ENCODE data around the gene RTF1. TPM values are rescaled to one million over a fixed set of nuclear protein-coding genes. Genes with fewer than 3 reads are reported as not detected.

RTF1 gene
- polyA plus RNA-seq, 1 experiment, result 40.8 TPM

DNA sequence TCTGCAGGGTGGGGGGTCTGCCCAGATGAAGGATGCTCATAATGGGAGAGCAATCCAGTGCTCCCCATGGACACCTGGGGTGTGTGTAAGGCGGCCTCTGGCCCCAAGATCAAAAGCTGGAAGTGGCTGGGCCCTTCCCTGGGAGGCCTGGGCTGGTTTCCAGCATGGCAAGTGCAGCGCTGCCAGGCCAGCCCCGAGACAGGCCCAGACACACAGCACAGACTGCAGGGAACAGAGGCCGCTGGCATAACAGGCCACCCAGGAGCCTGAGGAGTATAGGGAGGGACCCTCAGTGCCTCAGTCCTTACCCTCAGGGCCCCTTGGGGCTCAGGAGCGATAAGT, 86.7 kb downstream of the RTF1 start:
- no peak overlapping the region for H3K27ac ChIP-seq (ENCODE audit: low read depth, low read length)
- peaks cover 31% of the 10 kb centered on the region for H3K27me3 ChIP-seq (ENCODE audit: control insufficient read depth, insufficient read depth, low read length)
- CTCF ChIA-PET, result interaction anchor here (0.6 kb wide), 1 partner anchor 565 kb away, joined by 3 read pairs; no protein-coding TSS in a partner anchor
- POLR2A ChIA-PET, result no interaction called here
- DNase-seq (ENCODE audit: low read depth, low spot score), result no peak
- no peak overlapping the region for H3K4me3 ChIP-seq (ENCODE audit: low read depth, low read length)
- TF ChIP-seq, protein P1, sequence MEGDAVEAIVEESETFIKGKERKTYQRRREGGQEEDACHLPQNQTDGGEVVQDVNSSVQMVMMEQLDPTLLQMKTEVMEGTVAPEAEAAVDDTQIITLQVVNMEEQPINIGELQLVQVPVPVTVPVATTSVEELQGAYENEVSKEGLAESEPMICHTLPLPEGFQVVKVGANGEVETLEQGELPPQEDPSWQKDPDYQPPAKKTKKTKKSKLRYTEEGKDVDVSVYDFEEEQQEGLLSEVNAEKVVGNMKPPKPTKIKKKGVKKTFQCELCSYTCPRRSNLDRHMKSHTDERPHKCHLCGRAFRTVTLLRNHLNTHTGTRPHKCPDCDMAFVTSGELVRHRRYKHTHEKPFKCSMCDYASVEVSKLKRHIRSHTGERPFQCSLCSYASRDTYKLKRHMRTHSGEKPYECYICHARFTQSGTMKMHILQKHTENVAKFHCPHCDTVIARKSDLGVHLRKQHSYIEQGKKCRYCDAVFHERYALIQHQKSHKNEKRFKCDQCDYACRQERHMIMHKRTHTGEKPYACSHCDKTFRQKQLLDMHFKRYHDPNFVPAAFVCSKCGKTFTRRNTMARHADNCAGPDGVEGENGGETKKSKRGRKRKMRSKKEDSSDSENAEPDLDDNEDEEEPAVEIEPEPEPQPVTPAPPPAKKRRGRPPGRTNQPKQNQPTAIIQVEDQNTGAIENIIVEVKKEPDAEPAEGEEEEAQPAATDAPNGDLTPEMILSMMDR (IDR thresholded peaks at IDR 0.05; ENCODE audit: low read depth, low read length), result no peak
- peaks cover 6% of the 10 kb centered on the region; the same call in 1 of the 2 replicates for H3K9me3 ChIP-seq (ENCODE audit: control insufficient read depth, insufficient read depth, low read length)

DNA sequence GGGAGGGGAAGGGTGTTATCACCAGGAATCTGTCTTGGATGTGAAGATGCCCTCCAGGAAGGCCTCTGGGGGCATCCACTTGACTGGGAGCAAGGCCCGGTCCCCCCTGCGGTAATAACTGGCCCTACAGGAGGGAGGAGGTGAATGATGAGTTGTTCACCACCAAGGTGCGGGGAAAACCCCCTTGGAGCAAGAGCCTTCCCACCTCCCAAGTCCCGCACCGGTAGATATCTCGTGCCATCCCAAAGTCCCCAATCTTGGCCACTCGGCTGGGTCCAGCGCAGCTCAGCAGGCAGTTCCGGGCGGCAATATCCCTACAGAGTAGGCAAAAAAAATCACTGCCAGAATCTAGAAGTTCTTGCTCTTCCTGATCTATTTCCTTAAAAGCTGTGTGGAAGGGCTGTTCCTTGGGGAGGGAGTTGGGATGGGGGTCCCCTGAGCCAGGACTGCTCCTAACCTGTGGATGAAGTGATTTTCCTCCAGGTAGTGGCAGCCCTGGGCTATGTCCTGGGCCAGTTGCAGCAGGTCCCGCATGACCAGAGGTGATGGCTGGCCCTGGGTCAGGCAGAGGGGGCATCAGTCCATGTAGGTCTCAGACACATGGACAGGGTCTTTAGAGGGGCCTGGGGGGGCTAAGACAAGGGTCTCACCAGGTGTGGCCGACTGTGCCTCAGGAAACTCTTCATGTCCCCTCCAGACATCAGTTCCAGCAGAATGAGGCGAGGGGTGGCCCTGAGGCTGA, 88.0 kb downstream of the RTF1 start:
- peaks cover 33% of the 10 kb centered on the region for H3K27me3 ChIP-seq (ENCODE audit: control insufficient read depth, insufficient read depth, low read length)
- CTCF ChIA-PET, result no interaction called here
- no peak overlapping the region for H3K4me3 ChIP-seq (ENCODE audit: low read depth, low read length)
- DNase-seq (ENCODE audit: low read depth, low spot score), result no peak
- peaks cover 6% of the 10 kb centered on the region; the same call in 1 of the 2 replicates for H3K9me3 ChIP-seq (ENCODE audit: control insufficient read depth, insufficient read depth, low read length)
- H3K27ac ChIP-seq (ENCODE audit: low read depth, low read length), result no peak overlapping the region
- POLR2A ChIA-PET, result interaction anchor here (1.0 kb wide), 1 partner anchor 39 kb away, joined by 3 read pairs; the partner anchor contains the start of gene RPAP1
- TF ChIP-seq, protein P1 (IDR thresholded peaks at IDR 0.05; ENCODE audit: low read depth, low read length), result no peak

DNA sequence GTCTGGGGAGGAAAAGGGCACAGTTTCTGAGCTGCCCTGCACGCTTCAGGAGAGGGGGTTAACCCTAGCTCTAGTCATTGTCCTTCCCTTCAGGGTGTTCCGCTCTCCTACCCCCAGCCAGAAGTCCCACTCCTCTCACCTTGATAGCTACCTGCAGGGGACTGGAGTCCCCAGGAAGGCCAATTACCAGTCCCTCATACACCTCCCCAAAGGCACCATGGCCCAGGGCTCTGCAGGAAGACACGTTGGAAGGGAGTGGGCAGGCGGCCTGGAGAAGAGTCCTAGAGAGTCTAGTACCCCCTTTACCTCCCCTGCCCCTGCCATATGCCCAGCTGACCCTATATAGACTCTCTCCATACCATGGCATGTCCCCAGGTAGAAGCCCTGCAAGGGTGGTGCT, 88.9 kb downstream of the RTF1 start:
- Histone ChIP-seq H3K27ac (ENCODE audit: low read depth, low read length) (no peak overlapping the region), H3K9me3 (ENCODE audit: control insufficient read depth, insufficient read depth, low read length) (peaks cover 6% of the 10 kb centered on the region; the same call in 1 of the 2 replicates), H3K4me3 (ENCODE audit: low read depth, low read length) (no peak overlapping the region), H3K27me3 (ENCODE audit: control insufficient read depth, insufficient read depth, low read length) (peaks cover 40% of the 10 kb centered on the region)
- TF ChIP-seq, protein P1 (IDR thresholded peaks at IDR 0.05; ENCODE audit: low read depth, low read length), result no peak
- CTCF ChIA-PET, result no interaction called here
- POLR2A ChIA-PET, result interaction anchor here (1.0 kb wide), 1 partner anchor 38 kb away, joined by 3 read pairs; the partner anchor contains the start of gene RPAP1
- no peak for DNase-seq (ENCODE audit: low read depth, low spot score)

DNA sequence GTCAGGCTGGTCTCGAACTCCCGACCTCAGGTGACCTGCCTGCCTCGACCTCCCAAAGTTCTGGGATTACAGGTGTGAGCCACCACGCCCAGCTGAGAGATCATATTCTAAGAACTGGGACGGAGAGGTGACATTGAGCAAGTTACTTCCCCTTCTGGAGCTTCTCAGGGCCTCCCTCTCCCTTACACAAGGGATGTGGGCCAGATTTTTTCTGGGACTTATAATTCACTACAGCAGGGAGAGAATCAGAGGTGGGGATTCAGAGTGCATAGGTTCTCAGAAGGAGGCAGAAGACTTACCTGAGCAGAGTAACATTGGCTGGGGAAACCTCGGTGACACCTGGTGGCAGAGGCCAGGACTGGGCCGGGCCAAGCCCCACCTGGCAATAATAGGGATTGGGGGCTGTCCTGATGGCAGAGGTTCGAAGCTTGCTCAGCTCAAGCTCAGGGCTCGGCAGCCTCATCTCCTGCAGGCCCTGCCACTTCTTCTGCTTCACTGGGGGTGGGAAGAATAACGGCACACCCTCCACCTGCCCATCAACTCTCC, 90.0 kb downstream of the RTF1 start:
- Histone ChIP-seq H3K27me3 (ENCODE audit: control insufficient read depth, insufficient read depth, low read length) (peaks cover 40% of the 10 kb centered on the region), H3K9me3 (ENCODE audit: control insufficient read depth, insufficient read depth, low read length) (peaks cover 4% of the 10 kb centered on the region; the same call in 1 of the 2 replicates), H3K4me3 (ENCODE audit: low read depth, low read length) (no peak overlapping the region), H3K27ac (ENCODE audit: low read depth, low read length) (no peak overlapping the region)
- POLR2A ChIA-PET, result interaction anchor here (1.0 kb wide), 1 partner anchor 38 kb away, joined by 11 read pairs; the partner anchor contains the start of gene RPAP1
- CTCF ChIA-PET, result interaction anchor here (0.6 kb wide), 1 partner anchor 687 kb away, joined by 4 read pairs; no protein-coding TSS in a partner anchor
- TF ChIP-seq, protein P1 (IDR thresholded peaks at IDR 0.05; ENCODE audit: low read depth, low read length), result no peak
- DNase-seq (ENCODE audit: low read depth, low spot score), result no peak

DNA sequence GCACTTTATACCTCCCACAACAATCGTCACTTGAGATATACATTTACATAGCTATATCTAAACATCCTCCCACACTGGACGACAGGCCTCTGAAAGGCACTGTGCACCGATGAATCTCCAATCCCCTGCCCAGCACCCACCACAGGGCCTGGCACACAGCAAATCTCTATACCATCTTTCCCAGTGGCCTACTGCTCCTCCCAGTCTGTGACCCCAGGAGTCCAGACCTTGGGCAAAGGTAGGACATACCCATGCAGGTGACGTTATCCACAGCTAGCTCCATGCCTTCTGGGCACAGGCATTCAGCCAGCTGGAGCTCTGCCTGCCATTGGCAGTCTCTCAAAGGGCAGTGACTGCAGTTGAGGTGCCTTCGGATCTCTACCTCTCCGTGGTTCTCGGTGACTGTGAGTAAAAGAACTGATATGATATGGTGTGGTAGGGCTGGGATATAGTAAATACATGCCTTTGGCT, 91.0 kb downstream of the RTF1 start:
- Histone ChIP-seq H3K9me3 (ENCODE audit: control insufficient read depth, insufficient read depth, low read length) (peaks cover 6% of the 10 kb centered on the region; the same call in 1 of the 2 replicates), H3K27ac (ENCODE audit: low read depth, low read length) (no peak overlapping the region), H3K27me3 (ENCODE audit: control insufficient read depth, insufficient read depth, low read length) (peaks cover 40% of the 10 kb centered on the region), H3K4me3 (ENCODE audit: low read depth, low read length) (no peak overlapping the region)
- TF ChIP-seq, protein P1 (IDR thresholded peaks at IDR 0.05; ENCODE audit: low read depth, low read length), result no peak
- POLR2A ChIA-PET, result interaction anchor here (1.0 kb wide), 1 partner anchor 37 kb away, joined by 11 read pairs; the partner anchor contains the start of gene RPAP1
- CTCF ChIA-PET, result no interaction called here
- no peak for DNase-seq (ENCODE audit: low read depth, low spot score)

All from AG04450 (cell line).